Measurements from ENCODE around the gene ZKSCAN2.

DNA sequence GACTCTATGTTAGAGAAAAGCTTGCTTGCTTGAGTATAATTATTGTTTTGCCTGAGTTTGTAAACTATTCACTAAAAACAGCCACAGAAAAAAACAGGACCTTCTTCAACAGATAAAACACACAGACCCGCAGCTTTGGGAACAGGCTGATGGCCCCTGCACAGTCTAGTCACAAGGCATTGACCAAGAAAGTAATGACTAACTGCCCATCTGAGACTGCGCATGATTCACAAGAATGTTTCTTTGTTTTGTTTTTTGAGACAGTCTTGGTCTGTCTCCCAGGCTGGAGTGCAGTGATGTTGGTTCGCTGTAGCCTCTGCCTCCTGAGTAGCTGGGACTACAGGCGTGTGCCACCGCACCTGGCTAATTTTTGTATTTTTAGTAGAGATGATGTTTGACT lies 2.8 kb upstream of the ZKSCAN2 start:
- TF ChIP-seq, protein P1, sequence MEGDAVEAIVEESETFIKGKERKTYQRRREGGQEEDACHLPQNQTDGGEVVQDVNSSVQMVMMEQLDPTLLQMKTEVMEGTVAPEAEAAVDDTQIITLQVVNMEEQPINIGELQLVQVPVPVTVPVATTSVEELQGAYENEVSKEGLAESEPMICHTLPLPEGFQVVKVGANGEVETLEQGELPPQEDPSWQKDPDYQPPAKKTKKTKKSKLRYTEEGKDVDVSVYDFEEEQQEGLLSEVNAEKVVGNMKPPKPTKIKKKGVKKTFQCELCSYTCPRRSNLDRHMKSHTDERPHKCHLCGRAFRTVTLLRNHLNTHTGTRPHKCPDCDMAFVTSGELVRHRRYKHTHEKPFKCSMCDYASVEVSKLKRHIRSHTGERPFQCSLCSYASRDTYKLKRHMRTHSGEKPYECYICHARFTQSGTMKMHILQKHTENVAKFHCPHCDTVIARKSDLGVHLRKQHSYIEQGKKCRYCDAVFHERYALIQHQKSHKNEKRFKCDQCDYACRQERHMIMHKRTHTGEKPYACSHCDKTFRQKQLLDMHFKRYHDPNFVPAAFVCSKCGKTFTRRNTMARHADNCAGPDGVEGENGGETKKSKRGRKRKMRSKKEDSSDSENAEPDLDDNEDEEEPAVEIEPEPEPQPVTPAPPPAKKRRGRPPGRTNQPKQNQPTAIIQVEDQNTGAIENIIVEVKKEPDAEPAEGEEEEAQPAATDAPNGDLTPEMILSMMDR (IDR thresholded peaks at IDR 0.05), result no peak
- no peak for TF ChIP-seq EZH2 (IDR thresholded peaks at IDR 0.05)
- no peak for TF ChIP-seq EZH2phosphoT487 (IDR thresholded peaks at IDR 0.05)
